C4-2B (cell line): ENCODE measurements around the gene STAT5B.

Source experiments
- ZFX ChIP-seq: fragments of 450-650 bp; IDR thresholded peaks from 2 replicates; pipeline ENCODE4 v1.6.1; 2017
- TF ChIP-seq, protein P1 (sequence below): fragments of 450-650 bp; conservative IDR thresholded peaks from 2 replicates; pipeline ENCODE4 v1.5.1; 2017; ENCODE audit warnings: mild to moderate bottlenecking

DNA sequence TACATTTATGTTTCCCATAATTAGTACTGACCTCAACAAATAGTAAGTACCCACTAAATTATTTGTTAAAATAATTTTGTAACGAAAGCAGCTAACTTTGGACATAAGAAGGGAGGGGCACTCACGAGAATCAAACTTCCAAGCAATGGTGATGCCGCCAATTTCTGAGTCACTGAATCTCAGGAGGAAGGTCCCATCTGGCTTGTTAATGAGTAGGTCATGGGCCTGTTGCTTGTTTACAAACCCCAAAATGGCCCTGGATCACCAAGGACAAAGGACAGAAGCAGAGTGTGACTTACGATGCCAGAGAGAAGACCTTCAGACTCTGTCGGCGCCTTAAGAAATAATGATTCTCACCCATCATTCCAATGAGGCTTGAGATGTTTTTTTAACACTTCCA, 66.1 kb downstream of the STAT5B start:
- TF ChIP-seq, protein P1, sequence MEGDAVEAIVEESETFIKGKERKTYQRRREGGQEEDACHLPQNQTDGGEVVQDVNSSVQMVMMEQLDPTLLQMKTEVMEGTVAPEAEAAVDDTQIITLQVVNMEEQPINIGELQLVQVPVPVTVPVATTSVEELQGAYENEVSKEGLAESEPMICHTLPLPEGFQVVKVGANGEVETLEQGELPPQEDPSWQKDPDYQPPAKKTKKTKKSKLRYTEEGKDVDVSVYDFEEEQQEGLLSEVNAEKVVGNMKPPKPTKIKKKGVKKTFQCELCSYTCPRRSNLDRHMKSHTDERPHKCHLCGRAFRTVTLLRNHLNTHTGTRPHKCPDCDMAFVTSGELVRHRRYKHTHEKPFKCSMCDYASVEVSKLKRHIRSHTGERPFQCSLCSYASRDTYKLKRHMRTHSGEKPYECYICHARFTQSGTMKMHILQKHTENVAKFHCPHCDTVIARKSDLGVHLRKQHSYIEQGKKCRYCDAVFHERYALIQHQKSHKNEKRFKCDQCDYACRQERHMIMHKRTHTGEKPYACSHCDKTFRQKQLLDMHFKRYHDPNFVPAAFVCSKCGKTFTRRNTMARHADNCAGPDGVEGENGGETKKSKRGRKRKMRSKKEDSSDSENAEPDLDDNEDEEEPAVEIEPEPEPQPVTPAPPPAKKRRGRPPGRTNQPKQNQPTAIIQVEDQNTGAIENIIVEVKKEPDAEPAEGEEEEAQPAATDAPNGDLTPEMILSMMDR, result no peak
- TF ChIP-seq ZFX, result no peak
